Activated T-cell treated with anti-CD3 and anti-CD28 coated beads for 24 hours (primary cell): ENCODE results near the gene PGA3.
"Not testable (repeated sequence)": the region's sequence is repeated elsewhere in the genome, so short reads cannot be mapped to it uniquely, and the experiment has no call there.

Experiments
- DNase-seq: peaks from one replicate; pipeline ENCODE4 v3.0.0-alpha.2; 2020; ENCODE audit warnings: low read depth

Gene PGA3

DNA sequence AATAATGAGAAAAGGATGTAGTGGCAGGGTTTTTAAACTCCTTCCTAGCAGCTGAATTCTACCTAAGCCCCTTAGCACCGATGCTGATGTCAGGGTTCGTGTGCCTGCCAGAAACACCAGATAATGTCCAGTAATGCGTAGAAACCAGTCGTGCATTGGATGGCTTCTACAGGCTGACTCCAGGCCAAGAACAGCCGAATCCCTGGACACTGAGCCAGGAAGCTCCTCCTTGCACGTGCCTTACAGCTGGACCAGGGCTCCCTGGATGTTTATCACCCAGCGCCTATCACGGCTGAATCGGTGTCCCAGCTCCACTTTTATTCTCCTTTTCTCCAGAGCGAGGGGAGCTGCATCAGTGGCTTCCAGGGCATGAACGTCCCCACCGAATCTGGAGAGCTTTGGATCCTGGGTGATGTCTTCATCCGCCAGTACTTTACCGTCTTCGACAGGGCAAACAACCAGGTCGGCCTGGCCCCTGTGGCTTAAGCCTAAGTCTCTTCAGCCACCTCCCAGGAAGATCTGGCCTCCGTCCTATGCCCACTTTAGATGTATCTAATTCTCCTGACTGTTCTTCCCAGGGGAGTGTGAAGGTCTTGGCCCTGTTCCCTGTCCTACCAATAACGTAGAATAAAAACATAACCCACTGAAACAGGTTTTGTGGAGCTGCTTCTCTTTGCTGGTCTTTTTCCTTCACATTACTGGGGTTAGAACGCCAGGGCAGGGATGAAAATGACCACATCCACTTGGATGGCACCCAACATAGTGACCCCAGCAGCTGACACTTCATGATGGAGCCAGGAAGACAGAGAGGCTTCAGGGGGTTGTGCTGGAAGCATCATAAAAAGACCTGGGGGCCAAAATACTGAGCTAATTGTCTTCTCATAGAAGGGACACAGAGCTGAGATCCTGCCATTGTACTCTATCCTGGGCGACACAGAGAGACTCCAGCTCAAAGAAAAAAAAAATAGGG lies 47.8 kb downstream of the PGA3 start:
- DNase-seq = not testable (repeated sequence)

DNA sequence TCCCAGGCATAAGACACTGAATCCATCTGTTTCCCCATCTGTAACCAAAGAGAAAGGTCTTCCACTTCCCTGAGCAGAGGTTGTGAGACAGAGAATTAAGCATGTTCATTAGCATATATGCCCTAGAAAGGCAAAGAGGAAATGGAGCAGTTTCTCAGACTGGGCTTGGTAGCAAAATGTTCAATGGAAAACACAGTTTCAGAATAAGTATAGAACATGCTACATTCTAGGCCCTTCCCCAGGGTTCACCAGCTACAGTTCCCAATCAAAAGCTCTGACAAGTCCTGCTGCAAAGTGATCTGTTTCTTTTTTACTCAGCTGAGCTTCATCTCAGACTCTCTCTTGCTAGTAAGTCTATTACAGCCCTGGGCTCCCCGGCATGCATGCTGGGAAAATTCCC lies 49.0 kb downstream of the PGA3 start:
- DNase-seq = not testable (repeated sequence)

- DNase-seq = peak; percentile 46
Observed at GRCh38 chr11:61254403-61255025, 51.2 kb downstream of the PGA3 start.

GRCh38 chr11:61256710-61257482 lies 53.6 kb downstream of the PGA3 start:
- DNase-seq = no peak

DNA sequence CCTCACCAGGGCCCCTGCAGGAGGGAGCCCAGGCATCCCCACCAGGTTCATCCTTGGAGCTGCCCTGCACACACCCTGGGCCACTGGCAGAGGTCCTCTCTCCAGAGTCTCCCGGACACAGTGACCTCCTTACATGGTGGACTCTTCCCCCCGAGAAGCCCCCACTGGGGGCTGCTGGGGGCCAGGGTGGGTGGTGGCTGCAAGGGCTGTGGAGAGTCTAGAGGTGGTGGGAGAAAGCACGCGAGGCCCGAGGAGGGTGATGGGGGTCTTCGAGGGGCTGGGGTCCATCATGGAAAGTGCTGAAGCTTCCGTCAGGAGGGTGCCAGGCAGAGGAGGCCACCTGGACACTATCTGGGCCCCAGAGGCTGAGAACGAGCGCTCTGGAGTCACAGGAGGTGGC lies 55.2 kb downstream of the PGA3 start:
- no peak for DNase-seq

DNA sequence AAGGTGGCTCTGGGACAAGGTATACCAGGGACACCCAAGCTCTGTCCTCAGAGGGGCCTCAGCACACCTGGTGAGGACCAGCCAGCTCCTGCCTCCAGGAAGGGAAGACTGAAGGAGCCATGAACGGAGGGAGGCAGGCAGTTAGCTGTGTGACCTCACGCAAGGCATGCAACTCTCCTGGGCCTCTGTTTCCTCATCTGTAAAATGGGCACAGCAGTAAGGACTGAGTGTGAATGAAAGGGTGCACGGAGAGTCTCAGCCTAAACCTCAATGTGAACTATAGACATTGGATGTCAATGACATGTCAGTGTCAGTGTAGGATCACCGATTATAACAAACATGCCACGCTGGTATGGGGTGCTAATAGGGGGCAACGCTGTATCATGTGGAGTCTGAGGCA lies 56.0 kb downstream of the PGA3 start:
- DNase-seq = no peak
